HG03064 (cell line): ENCODE results near the gene RNF7.
A peak's percentile ranks its signal among the peaks of the same experiment; 100 is the strongest.
"Not testable (repeated sequence)": the region's sequence is repeated elsewhere in the genome, so short reads cannot be mapped to it uniquely, and the experiment has no call there.

Experiments
- ATAC-seq: cut with Tn5 transposase; IDR thresholded peaks from one replicate; pipeline ENCODE4 v1.9.1; 2021; ENCODE audit warnings: low read depth; ENCODE audit not compliant: unreplicated experiment

RNF7 gene

DNA sequence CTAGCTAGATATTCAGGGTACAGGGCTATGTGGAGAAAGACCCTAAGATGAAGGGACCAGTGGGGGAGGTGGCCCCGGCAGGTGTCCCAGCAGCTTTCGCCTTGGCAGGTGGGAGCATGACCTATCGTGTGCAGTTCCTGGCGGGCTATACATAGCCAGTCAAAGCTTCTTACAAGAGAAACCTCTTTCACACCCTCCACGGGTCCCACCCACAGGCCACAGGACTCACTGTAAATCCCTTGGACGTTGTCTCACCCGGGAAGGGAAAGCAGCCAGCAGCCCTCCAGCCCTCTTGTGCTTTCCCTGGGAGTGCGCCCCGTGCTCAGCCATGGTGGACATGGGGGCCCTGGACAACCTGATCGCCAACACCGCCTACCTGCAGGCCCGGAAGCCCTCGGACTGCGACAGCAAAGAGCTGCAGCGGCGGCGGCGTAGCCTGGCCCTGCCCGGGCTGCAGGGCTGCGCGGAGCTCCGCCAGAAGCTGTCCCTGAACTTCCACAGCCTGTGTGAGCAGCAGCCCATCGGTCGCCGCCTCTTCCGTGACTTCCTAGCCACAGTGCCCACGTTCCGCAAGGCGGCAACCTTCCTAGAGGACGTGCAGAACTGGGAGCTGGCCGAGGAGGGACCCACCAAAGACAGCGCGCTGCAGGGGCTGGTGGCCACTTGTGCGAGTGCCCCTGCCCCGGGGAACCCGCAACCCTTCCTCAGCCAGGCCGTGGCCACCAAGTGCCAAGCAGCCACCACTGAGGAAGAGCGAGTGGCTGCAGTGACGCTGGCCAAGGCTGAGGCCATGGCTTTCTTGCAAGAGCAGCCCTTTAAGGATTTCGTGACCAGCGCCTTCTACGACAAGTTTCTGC, 40.1 kb downstream of the RNF7 start:
- ATAC-seq: no peak

DNA sequence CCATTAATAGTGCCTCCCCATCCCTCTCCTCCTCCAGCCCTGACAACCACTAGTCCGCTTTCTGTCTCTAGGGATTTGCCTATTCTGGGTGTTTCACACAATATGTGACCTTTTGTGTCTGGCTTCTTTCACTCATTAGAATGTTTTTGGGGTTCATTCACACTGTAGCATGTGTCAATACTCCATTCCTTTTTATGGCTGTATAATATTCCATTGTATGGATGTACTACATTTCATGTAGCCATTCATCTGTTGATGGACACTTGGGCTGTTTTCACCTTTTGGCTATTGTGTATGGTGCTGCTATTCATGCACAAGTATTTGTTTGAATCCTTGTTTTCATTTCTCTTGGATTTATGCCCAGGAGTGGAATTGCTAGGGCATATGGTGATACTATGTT, 41.6 kb downstream of the RNF7 start:
- no peak for ATAC-seq

DNA sequence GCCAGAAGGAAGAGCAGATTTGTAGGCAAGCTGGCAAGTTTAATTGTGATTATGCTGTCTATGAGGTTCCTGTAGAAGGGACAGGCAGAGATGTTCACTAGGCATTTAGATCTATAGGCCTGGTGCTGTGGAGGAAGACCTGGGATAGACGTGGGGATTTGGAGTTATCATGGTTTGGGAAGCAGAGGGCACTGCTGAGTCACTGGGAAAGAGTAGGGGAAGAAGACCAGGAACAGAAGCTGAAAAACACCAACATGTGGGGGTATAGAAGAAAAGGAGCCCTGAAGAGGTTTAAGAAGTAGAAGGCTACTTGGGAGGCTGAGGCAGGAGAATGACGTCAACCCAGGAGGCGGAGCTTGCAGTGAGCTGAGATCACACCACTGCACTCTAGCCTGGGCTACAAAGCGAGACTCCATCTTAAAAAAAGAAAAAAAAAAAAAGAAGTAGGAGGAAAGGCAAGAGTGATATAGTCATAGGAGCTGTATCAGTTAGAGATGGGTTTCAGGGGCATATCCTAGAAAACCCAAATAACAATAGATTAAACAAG, 44.4 kb downstream of the RNF7 start:
- no peak for ATAC-seq

DNA sequence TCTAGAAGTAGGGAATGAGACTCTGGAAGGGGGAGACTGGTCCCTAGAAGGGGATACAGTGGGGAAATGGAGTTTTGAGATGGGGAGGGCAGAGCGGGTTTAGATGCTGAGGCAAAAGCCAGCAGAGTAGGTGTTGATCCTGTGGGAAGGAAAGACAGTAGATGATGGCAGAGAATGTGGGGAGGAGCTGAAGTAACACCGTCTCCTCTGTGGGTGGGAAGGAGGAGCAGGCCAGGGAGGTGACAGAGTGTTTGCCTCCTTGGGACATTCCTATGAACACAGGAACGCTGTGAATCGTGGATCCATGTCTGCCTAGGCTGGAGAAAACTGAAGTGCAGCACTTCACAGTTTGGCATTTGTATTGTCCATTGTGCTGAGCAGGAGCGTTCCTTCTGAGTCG, 45.5 kb downstream of the RNF7 start:
- ATAC-seq: no peak

DNA sequence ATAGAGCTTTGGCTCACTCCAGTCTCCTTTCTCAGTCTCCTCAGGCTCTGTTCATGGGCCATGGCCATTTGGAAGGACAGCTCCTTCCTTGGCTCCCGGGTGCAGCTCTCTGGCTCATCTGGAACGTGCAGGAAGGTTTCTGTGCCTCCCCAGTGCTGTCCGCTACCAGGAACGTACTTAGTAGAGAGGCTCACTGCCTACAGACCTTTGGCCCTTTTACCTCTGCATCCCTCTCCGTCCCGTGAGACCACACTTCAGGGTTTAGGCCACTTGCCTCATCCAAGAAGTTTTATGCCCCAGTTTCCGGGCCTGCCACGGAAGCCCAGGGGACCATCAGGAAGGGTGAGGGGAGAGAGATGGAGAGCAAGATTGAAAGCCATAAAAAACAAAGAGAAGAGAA, 46.0 kb downstream of the RNF7 start:
- no peak for ATAC-seq

DNA sequence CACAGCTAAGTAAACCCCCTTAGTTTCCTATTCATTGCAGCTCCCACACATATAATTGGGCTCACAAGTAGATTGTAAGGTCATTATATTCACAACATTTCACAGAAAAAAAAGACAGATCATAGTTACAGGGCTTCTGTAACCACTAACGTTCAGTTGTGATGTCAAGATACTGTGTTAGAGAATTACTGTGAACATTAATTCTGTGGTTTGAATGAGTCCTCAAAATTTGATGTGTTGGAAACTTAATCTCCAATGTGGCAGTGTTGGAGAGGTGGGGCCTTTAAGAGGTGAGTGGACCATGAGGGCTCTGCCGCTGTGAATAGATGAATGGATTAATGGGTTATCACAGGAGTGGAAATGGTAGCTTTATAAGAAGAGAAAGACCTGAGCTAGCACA, 46.4 kb downstream of the RNF7 start:
- ATAC-seq: no peak

DNA sequence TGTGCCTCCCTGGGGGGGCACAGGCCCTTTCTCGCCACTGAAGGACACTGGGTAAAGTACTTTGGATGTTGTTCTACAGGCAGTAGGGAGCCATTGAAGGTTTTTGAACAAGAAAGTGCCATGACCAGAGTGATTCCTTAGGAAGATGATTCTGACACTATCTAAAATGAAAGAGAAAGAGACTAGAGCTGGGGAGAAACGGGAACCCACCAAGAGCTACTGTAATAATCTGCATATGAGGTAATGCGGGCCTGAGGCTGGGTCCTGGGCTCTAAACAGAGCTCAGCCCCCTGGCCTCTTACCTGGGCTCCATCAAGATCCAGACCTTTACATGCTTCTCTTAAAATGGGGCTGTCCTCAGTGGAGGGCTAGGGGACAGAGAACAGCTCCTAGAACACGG, 50.1 kb downstream of the RNF7 start:
- no peak for ATAC-seq

DNA sequence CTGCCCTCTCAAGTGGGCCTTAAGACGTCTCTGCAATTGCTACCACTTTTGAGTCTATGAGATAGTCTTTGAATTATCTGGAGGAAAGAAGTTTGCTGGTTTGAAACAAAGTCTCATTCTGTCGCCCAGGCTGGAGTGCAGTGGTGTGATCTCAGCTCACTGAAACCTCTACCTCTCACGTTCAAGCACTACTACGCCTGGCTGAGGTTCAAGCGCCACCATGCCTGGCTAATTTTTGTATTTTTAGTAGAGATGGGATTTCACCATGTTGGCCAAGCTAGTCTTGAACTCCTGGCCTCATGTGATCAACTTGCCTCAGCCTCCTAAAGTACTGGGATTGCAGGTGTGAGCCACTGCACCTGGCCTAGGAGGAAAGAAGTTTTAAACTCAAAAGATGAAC, 50.7 kb downstream of the RNF7 start:
- not testable (repeated sequence) for ATAC-seq

DNA sequence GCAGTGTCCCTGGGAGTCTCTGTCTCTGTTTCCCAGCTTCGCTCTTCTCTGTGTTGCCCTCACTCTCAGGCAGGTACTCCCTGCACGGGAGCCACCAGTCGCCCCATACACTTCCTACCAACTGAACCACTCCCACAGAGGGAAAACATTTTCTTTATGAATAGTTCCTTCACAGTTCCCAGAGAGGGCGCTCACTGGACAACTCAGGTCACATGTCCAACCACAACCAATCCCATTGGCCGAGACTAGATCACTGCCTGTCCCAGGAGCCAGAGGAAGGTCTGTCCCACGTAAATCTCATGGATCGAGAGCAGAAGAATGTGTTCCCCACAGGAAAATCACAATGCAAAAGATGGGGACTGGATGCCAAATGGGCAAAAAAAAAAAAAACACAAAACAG, 51.2 kb downstream of the RNF7 start:
- no peak for ATAC-seq

DNA sequence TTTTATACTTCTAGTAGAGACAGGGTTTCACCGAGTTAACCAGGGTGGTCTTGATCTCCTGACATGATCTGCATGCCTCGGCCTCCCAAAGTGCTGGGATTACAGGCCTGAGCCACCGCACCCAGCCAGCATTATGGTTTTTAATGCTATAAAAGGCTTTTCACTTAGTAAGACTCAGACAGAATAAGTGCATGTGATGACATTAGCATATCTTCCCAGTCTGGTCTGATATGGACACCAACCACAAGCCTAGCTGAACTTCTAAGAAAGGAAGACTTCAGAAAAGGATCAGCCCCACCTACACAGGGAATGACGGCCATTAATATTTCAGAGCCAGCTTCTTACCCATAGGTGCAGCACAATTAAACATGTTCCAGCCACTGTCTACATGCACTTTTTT, 52.1 kb downstream of the RNF7 start:
- ATAC-seq: no peak

DNA sequence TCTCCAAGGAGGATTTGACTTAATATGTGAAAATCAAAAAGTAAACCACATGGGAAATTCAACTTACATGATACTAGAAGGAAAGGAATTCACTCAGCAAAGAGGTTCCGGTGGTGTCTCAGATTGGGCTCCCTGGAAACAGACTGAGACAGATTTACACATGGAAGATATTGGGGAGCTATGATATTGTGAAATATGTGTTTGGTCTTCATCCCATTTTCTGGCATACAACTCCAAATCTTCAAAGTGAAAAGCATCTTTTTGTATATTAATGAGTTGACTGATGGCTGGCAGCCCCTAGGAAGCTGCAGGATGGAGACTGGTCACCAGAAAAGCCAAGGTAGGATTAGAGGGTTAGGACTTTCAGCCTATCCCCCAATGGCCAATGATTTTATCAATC, 54.4 kb downstream of the RNF7 start:
- ATAC-seq: no peak

DNA sequence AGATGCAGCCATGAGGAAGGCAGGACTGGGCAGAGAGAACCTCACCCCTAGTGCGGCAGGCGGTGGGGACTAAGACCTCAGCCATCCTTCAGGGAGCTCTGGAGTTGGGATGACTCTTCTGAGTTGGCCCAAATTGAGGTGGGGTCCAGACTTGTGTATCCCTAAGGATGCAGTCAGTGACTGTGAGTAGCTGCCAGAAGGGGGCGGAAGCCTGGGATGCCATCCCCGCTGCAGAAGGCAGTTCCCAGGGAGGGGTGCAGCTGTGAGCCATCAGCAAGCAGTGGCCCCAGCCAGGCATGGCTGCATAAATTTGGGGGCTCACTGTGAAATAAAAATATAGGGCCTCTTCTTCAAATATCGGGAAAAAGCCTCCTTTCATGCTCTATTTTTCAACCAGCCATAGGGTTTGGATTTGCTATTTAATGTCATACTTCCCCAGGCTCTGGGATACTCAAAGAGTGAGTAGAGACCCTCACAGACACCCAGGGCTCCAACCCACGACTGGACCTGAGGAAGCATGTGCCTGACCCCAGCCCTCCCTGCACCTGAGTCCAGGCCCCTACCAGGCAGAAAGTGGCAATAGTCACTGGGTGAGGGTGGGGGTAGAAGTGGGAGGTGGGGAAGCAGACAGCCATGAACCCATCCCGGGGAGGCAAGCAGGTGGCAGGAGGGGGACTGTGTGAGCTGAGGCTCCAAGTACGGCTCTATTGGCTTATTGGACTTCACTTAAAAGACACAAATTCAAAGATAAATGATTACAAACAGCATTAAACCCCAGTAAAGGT, 55.6 kb downstream of the RNF7 start:
- ATAC-seq: no peak

DNA sequence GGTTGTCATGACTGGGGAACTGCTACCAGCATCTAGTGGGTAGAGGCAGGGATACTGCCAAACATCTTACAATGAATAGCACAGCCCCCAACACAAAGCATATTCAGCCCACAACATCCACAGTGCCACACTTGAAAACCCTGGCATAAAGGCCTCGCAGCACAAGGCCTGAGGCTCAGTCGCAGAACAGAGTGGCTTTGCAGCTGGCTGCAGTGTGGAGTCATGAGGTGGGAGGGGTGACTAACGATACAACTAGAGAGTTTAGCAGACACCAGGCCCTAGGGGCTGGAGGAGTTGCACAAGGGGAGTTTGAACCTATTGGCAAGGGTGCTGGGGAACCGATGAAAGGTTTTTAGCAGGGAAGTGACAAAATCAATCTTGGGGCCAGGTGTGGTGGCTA, 57.2 kb downstream of the RNF7 start:
- ATAC-seq: no peak

DNA sequence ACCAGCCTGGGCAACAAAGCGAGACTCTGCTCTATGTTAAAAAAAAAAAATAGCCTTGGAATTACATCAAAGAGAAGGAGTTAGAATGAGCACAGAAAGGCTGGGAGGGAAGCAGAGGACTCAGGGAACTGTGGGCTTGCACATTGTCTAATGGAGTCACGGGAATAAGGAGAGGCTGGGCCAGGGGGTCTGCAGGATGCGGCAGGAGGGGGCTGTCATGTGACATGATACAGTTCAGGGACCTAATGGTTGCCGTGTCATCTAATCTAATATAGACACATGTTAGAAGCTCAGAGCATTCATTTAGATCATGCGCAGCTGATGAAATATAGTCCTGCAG, 57.6 kb downstream of the RNF7 start:
- ATAC-seq: no peak

DNA sequence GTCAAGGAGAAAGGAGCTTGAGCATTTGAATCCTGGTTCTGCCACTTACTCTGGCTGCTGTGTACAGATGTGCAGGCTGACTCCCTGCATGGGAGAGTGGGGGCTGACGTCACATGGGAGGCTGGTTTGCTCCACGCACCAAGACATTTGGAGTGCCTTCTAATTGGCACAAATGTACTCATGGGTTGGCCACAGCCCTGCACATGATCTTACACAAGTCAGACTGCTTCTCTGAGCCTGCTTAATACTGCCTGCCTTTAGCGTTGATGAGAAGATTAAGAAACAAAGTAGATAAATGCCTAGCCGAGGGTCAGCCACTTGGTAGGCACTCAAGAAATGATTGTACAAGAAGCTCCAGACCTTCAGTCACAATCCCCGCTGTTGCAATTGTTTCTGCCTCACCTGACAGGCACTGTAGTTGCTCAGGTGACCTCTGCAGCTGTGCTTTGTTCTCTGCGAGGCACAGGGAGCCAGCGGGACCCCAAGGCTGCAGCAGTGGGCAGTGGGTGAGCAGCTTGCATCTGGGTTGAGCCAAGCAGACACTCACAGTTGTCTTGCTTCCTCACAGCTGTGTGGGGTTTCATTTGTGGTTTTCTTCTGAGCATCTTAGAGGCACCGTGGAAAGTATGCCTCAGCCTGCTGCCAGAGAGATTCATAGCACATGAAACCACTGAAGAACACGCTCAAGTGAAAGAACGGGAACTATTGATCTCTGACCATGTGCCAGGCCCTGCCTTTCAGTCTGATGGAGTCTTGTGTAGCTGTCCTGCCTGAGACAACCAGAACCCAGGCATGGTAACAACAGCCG, 58.2 kb downstream of the RNF7 start:
- peak; percentile 94 for ATAC-seq
